ENCODE results near the gene MS4A2.
"Not testable (repeated sequence)": the region's sequence is repeated elsewhere in the genome, so short reads cannot be mapped to it uniquely, and the experiment has no call there.

Gene MS4A2

DNA sequence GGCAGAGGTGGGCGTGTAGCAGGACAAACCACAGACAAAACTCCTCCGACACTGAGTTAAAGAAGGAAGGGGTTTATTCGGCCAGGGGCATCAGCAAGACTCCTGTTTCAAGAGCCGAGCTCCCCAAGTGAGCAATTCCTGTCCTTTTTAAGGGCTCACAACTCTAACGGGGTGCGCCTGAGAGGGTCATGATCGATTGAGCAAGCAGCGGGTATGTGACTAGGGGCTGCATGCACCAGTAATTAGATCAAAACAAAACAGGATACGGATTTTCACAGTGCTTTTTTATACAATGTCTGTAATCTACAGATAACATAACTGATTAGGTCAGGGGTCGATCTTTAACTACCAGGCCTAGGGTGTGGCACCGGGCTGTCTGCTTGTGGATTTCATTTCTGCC lies 12.9 kb downstream of the MS4A2 start:
- not testable (repeated sequence) for H3K4me1 ChIP-seq (ENCODE audit: control insufficient read depth, insufficient read depth, low read length, poor library complexity, severe bottlenecking); H3K36me3 ChIP-seq (ENCODE audit: control insufficient read depth, insufficient read depth, low read length); H3K9me3 ChIP-seq (ENCODE audit: control insufficient read depth, low read length); H3K4me3 ChIP-seq (ENCODE audit: extremely low read depth, insufficient read depth, low read length, poor library complexity, severe bottlenecking); H3K27ac ChIP-seq (ENCODE audit: low read depth, low read length, severe bottlenecking)
- 87 to 93% methylated on average over 7 to 8 of the region's 11 CpGs for WGBS, 2 experiments (ENCODE audit: insufficient coverage in 2 of 2)

DNA sequence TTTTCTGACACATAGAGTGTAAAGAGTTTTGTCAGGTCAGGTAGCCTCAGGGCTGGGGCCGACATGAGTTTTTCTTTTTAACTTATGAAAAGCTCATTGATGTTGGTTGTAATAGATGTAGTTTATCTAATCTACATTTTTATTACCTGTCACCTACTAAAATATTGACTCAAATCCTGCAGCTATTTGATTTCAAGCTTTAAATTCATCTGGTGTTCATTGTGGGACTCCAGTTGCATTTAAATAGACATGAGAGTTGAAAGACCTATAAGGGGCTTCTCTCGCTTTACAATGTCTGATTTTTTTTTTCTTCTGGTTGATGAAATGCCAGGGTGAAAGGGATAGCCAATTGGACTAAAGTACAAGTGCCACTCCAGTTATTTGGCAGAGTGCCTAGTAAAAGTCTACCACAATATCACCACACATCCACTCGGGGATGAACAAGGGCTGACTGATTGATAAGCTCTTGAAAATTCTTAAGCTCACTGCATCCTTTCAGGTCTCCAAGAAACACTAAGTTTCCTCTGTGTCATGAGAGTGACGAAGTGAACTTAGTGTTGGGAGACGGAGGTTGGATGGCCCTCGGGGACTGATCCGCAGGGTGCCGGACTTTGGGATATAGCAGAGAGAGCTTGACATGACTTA lies 16.1 kb downstream of the MS4A2 start:
- H3K4me1 ChIP-seq (ENCODE audit: control insufficient read depth, insufficient read depth, low read length, poor library complexity, severe bottlenecking); H3K4me3 ChIP-seq (ENCODE audit: extremely low read depth, insufficient read depth, low read length, poor library complexity, severe bottlenecking); H3K9me3 ChIP-seq (ENCODE audit: control insufficient read depth, low read length); H3K36me3 ChIP-seq (ENCODE audit: control insufficient read depth, insufficient read depth, low read length); H3K27ac ChIP-seq (ENCODE audit: low read depth, low read length, severe bottlenecking): not testable (repeated sequence)
- 92 to 100% methylated on average over 3 to 6 of the region's 8 CpGs for WGBS, 2 experiments (ENCODE audit: insufficient coverage in 2 of 2)

DNA sequence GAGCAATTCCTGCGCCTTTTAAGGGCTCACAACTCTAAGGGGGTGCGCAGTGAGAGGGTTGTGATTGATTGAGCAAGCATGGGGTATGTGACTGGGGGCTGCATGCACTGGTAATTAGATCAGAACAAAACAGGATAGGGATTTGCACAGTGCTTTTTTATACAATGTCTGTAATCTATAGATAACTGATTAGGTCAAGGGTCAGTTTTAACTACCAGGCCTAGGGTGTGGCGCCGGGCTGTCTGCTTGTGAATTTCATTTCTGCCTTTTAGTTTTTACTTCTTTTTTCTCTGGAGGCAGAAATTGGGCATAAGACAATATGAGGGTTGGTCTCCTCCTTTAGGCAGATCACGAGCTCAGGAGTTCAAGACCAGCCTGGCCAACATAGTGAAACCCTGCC lies 20.2 kb downstream of the MS4A2 start:
- not testable (repeated sequence) for H3K4me1 ChIP-seq (ENCODE audit: control insufficient read depth, insufficient read depth, low read length, poor library complexity, severe bottlenecking); H3K36me3 ChIP-seq (ENCODE audit: control insufficient read depth, insufficient read depth, low read length); H3K4me3 ChIP-seq (ENCODE audit: extremely low read depth, insufficient read depth, low read length, poor library complexity, severe bottlenecking); H3K27ac ChIP-seq (ENCODE audit: low read depth, low read length, severe bottlenecking); H3K9me3 ChIP-seq (ENCODE audit: control insufficient read depth, low read length)
- 100% methylated on average over 2 to 3 of the region's 5 CpGs for WGBS, 2 experiments (ENCODE audit: insufficient coverage in 2 of 2)

DNA sequence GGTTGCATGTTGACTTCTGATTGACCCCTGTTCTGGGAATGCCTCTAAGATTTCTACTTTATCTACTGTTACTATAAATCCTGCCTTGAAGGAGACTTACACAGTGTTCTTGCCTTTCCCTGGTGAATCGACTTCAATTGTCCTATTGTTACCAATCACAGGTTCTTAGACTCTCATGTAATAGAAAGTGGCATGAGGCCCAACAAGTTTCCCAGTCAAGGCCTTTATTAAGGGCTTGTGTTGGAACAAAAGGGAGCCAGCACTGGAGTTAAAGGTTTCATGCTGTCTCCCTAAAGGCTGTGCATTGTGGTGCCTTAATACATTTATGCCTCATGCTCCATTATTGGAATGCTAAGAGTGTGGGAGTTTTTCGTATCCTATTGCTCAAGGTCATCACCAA lies 23.3 kb downstream of the MS4A2 start:
- no peak overlapping the region for H3K4me3 ChIP-seq (ENCODE audit: extremely low read depth, insufficient read depth, low read length, poor library complexity, severe bottlenecking)
- H3K9me3 ChIP-seq (ENCODE audit: control insufficient read depth, low read length): no peaks in the 10 kb centered on the region
- no peaks in the 10 kb centered on the region for H3K36me3 ChIP-seq (ENCODE audit: control insufficient read depth, insufficient read depth, low read length)
- H3K27ac ChIP-seq (ENCODE audit: low read depth, low read length, severe bottlenecking): no peak overlapping the region
- WGBS, 2 experiments (ENCODE audit: insufficient coverage in 2 of 2): 88 to 100% methylated on average over 1 to 2 of the region's 2 CpGs
- no peaks in the 10 kb centered on the region for H3K4me1 ChIP-seq (ENCODE audit: control insufficient read depth, insufficient read depth, low read length, poor library complexity, severe bottlenecking)

DNA sequence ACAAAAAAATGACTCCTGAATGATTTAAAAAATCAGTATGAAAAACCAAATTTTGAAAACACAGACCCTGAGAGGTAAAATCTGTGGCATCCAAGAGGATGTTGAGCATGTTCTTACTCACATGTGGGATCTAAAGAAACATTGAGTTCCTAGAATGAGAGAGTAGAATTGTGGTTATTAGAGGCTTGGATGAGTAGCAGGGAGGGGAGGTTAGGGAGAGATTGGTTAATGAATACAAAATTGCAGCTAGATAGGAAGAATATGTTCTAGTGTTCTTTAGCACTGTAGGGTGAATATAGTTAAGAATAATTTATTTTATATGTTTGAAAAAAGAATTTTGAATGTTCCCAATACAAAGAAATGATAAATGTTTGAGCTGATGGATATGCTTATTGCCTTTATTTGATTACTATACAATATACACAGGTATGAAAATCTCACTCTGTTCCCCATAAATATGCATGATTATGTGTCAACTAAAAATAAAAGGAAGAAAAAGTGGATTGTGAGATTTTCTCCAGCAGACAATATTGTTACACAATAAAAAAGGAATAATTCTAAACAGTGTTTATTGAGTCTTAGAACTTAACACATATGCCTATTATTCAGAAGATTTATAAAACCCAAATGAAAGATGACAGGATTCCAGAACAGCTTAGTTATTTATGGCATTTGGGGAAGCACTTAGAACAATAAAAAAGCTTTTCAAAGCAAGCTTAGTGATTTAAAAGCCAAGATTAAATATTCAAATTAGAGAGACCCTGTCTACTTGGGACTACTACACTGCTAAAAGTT lies 28.7 kb downstream of the MS4A2 start:
- no peaks in the 10 kb centered on the region for H3K36me3 ChIP-seq (ENCODE audit: control insufficient read depth, insufficient read depth, low read length)
- no peaks in the 10 kb centered on the region for H3K9me3 ChIP-seq (ENCODE audit: control insufficient read depth, low read length)
- H3K4me1 ChIP-seq (ENCODE audit: control insufficient read depth, insufficient read depth, low read length, poor library complexity, severe bottlenecking): no peaks in the 10 kb centered on the region
- no peak overlapping the region for H3K27ac ChIP-seq (ENCODE audit: low read depth, low read length, severe bottlenecking)
- H3K4me3 ChIP-seq (ENCODE audit: extremely low read depth, insufficient read depth, low read length, poor library complexity, severe bottlenecking): no peak overlapping the region

DNA sequence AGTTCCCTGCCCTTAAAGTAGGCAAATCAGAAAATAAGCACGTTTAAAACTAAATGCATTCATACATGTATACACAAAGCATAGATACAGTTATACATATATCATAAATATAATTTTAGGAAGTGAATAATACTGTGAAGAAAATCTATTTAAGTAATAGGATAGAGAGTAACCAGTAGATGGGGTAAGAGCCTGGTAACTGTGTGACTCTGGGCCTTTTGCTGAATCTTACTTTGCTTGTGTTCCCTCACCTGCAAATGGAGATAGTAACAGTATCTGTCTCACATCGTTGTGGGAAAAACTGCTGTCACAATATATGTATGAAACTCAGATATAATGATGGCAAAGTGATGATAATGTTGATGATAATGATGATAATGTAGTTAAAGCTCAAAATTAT lies 29.9 kb downstream of the MS4A2 start:
- WGBS, 2 experiments (ENCODE audit: insufficient coverage in 2 of 2): 67% methylated on average over 1 of the region's 2 CpGs; no CpG with 5 or more reads in 1 of the 2 experiments
- Histone ChIP-seq H3K9me3 (ENCODE audit: control insufficient read depth, low read length) (no peaks in the 10 kb centered on the region), H3K4me3 (ENCODE audit: extremely low read depth, insufficient read depth, low read length, poor library complexity, severe bottlenecking) (no peak overlapping the region), H3K27ac (ENCODE audit: low read depth, low read length, severe bottlenecking) (no peak overlapping the region), H3K36me3 (ENCODE audit: control insufficient read depth, insufficient read depth, low read length) (no peaks in the 10 kb centered on the region), H3K4me1 (ENCODE audit: control insufficient read depth, insufficient read depth, low read length, poor library complexity, severe bottlenecking) (no peaks in the 10 kb centered on the region)

DNA sequence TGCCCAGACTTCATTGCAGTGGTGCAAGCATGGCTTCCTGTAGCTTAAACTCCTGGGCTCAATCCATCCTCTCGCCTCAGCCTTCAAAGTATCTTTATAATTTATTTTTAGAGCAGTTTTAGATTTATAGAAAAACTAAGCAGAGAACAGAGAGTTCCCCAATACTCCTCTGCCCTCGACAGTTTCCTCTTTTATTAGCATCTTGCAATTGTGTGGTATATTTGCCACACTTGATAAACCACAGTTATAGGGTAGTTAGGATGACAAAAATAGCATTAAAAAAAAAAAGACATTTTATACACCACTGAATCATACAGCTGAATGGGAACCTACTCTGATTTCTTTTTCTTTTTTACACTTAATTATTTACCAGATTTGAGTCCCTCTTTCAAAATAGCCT lies 31.2 kb downstream of the MS4A2 start:
- Histone ChIP-seq H3K27ac (ENCODE audit: low read depth, low read length, severe bottlenecking) (no peak overlapping the region), H3K4me1 (ENCODE audit: control insufficient read depth, insufficient read depth, low read length, poor library complexity, severe bottlenecking) (no peaks in the 10 kb centered on the region), H3K36me3 (ENCODE audit: control insufficient read depth, insufficient read depth, low read length) (no peaks in the 10 kb centered on the region), H3K4me3 (ENCODE audit: extremely low read depth, insufficient read depth, low read length, poor library complexity, severe bottlenecking) (no peak overlapping the region), H3K9me3 (ENCODE audit: control insufficient read depth, low read length) (no peaks in the 10 kb centered on the region)
- WGBS, 2 experiments (ENCODE audit: insufficient coverage in 2 of 2): no CpG with 5 or more reads among the region's 2 CpGs

DNA sequence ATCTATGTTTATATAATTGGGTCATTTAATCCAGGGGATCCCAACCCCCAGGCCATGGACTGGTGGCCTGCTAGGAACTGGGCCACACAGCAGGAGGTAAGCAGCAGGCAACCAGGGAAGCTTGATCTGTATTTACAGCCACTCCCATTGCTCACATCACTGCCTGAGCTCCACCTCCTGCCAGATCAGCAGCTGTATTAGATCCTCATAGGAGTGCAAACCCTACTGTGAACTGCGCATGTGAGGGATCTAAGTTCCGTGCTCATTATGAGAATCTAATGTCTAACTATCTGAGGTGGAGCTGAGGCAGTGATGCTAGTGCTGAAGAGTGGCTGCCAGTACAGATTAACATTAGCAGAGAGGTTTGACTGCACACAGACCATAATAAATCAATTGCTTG lies 32.8 kb downstream of the MS4A2 start:
- Histone ChIP-seq H3K4me1 (ENCODE audit: control insufficient read depth, insufficient read depth, low read length, poor library complexity, severe bottlenecking) (no peaks in the 10 kb centered on the region), H3K36me3 (ENCODE audit: control insufficient read depth, insufficient read depth, low read length) (no peaks in the 10 kb centered on the region), H3K4me3 (ENCODE audit: extremely low read depth, insufficient read depth, low read length, poor library complexity, severe bottlenecking) (no peak overlapping the region), H3K9me3 (ENCODE audit: control insufficient read depth, low read length) (no peaks in the 10 kb centered on the region), H3K27ac (ENCODE audit: low read depth, low read length, severe bottlenecking) (no peak overlapping the region)
- 83 to 88% methylated on average over 2 of the region's 2 CpGs for WGBS, 2 experiments (ENCODE audit: insufficient coverage in 2 of 2)

DNA sequence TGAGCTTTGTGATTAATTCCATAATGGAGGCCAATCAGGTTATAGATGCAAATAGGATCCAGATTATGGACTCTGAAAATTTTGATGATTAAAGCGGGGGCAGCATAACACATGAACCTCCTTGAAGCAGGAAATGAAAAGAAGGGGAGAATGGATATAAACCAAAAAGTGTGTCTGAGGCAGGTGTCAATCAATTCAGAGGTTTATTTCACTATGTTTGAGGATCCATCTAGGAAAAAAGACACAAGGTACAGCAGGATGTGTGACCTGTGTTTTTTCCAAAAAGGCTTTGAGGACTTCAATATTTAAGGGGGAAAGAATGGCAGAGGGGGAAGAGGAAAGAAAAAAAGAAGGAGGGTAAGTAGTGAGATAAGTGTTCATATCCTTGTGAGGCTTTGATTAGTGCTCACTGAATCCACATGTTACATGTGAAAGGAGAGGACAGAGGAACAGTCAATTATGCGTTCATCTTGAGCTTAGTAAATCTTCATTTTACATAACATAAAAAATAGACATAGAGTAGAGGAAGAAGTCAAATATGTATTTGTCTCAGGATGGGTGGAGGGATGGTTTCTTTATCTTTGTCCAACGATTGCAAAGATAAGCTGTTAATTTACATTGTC lies 34.1 kb downstream of the MS4A2 start:
- no peaks in the 10 kb centered on the region for H3K36me3 ChIP-seq (ENCODE audit: control insufficient read depth, insufficient read depth, low read length)
- H3K4me1 ChIP-seq (ENCODE audit: control insufficient read depth, insufficient read depth, low read length, poor library complexity, severe bottlenecking): no peaks in the 10 kb centered on the region
- H3K9me3 ChIP-seq (ENCODE audit: control insufficient read depth, low read length): no peaks in the 10 kb centered on the region
- 92 to 100% methylated on average over 2 of the region's 3 CpGs for WGBS, 2 experiments (ENCODE audit: insufficient coverage in 2 of 2)
- no peak overlapping the region for H3K27ac ChIP-seq (ENCODE audit: low read depth, low read length, severe bottlenecking)
- no peak overlapping the region for H3K4me3 ChIP-seq (ENCODE audit: extremely low read depth, insufficient read depth, low read length, poor library complexity, severe bottlenecking)

DNA sequence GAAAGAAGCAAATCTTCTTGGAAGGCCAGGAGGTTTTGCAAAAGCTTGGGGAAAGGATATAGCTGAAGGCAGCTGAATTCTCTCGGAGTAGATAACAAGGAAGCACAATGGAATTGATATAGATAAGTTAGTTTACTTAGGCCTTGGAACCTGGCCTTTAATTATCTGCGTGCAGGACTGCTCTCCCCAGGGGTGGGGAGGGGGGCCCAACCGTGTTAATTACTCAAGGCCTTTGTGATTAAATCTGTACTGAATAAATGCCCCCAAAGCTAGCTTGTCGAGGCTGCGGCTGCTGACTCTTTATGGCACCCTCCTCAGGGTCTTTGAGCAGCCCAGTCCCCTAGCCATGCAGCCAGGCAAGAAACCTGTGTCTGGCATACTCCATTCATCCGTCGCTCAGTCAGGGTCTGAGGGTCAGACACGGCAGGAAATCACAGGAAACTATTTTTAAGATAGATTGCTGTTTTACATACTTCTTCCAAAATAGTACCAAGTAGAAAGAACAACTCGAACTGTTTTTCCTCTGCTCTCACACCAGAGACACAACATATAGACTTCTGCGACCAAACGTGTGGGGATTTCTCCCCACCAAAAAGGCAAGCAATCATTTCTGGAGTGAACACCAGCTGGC lies 36.5 kb downstream of the MS4A2 start:
- Histone ChIP-seq H3K4me1 (ENCODE audit: control insufficient read depth, insufficient read depth, low read length, poor library complexity, severe bottlenecking) (no peaks in the 10 kb centered on the region), H3K36me3 (ENCODE audit: control insufficient read depth, insufficient read depth, low read length) (no peaks in the 10 kb centered on the region), H3K9me3 (ENCODE audit: control insufficient read depth, low read length) (no peaks in the 10 kb centered on the region), H3K4me3 (ENCODE audit: extremely low read depth, insufficient read depth, low read length, poor library complexity, severe bottlenecking) (no peak overlapping the region), H3K27ac (ENCODE audit: low read depth, low read length, severe bottlenecking) (peak overlapping the region; percentile 65)
- WGBS, 2 experiments (ENCODE audit: insufficient coverage in 2 of 2): 69 to 83% methylated on average over 6 to 10 of the region's 11 CpGs
